K562 (cell line): ENCODE measurements around the gene POLR3K. TPM values are rescaled to one million over a fixed set of nuclear protein-coding genes. Genes with fewer than 3 reads are reported as not detected.

ENCODE experiments used
- ARID2 ChIP-seq: fragments of 450-650 bp; IDR thresholded peaks from 2 replicates; pipeline ENCODE4 v1.6.1; 2017; ENCODE audit warnings: antibody characterized with exemption, mild to moderate bottlenecking
- BHLHE40 ChIP-seq: IDR thresholded peaks from 2 replicates; pipeline ENCODE4 v1.6.1; 2011; ENCODE audit warnings: low read length, improper control_type of control experiment
- EHMT2 ChIP-seq: fragments of 450-650 bp; IDR thresholded peaks from 2 replicates; pipeline ENCODE4 v1.6.1; 2018; ENCODE audit warnings: antibody characterized with exemption
- HIVEP1 ChIP-seq: fragments of 250-450 bp; sonication (Bioruptor Pico); IDR thresholded peaks from 2 replicates; pipeline ENCODE4 v1.4.0; 2020; ENCODE audit warnings: mild to moderate bottlenecking
- IRF9 ChIP-seq: fragments of 450-650 bp; IDR thresholded peaks from 2 replicates; pipeline ENCODE4 v1.6.1; 2016; ENCODE audit warnings: missing biosample characterization, missing genetic modification characterization
- JUNB ChIP-seq: fragments of 450-650 bp; formaldehyde crosslinking; conservative IDR thresholded peaks from 2 replicates; pipeline ENCODE4 v1.4.0; 2020; ENCODE audit warnings: mild to moderate bottlenecking
- KDM1A ChIP-seq, 2 experiments: fragments of 450-650 bp; IDR thresholded peaks; 2 replicates each; pipeline ENCODE4 v1.6.1; 2016; ENCODE audit warnings: mild to moderate bottlenecking in 2 of 2
- KLF16 ChIP-seq: IDR thresholded peaks from 2 replicates; pipeline ENCODE4 v1.6.1; 2016; ENCODE audit warnings: antibody characterized with exemption
- MAX ChIP-seq: sonication (generic); formaldehyde crosslinking; IDR thresholded peaks from 2 replicates; pipeline ENCODE4 v1.9.0; 2022; ENCODE audit warnings: mild to moderate bottlenecking, missing genetic modification reagents
- REST ChIP-seq, 2 experiments: fragments of 450-650 bp; formaldehyde crosslinking in 1 of 2; IDR thresholded peaks; 2 replicates each; pipeline versions ENCODE4 v1.4.0 to v1.6.1; 2014 to 2020; ENCODE audit warnings: mild to moderate bottlenecking in 2 of 2, borderline replicate concordance in 1 of 2, low read depth in 1 of 2
- SAFB2 ChIP-seq: fragments of 200-400 bp; formaldehyde crosslinking; IDR thresholded peaks from 2 replicates; pipeline ENCODE4 v1.6.1; 2018; ENCODE audit warnings: borderline replicate concordance, low read length, low read depth, moderate library complexity; ENCODE audit not compliant: severe bottlenecking
- SMAD1 ChIP-seq: fragments of 150-350 bp; IDR thresholded peaks from 2 replicates; pipeline ENCODE4 v1.6.1; 2014; ENCODE audit warnings: low read length, low read depth; ENCODE audit not compliant: partially characterized antibody
- VEZF1 ChIP-seq: fragments of 200-800 bp; sonication (Bioruptor generic); IDR thresholded peaks from 2 replicates; pipeline ENCODE4 v1.6.1; 2017; ENCODE audit warnings: missing genetic modification characterization, missing compliant biosample characterization
- ZBTB8A ChIP-seq: fragments of 450-650 bp; IDR thresholded peaks from 2 replicates; pipeline ENCODE4 v1.6.1; 2018; ENCODE audit warnings: mild to moderate bottlenecking, moderate library complexity; ENCODE audit not compliant: partially characterized antibody
- ZNF583 ChIP-seq: fragments of 250-450 bp; sonication (Bioruptor Pico); IDR thresholded peaks from 2 replicates; pipeline ENCODE4 v1.4.0; 2020
- polyA plus RNA-seq, 8 experiments: library from polyadenylated mRNA; depleted of rRNA in 4 of 8; stranded (reverse) in 5 of 8; unstranded in 3 of 8; fragments of >200 nt; fragmentation: Nextera tagmentation in 2 of 8; fragmentation: Illumina TruSeq in 1 of 8; extraction: Ambion mirVana in 2 of 8; extraction: Trizol in 1 of 8; gene quantifications; 2 replicates each; pipeline versions ENCODE4 v1.2.1 to v1.2.3, GENCODE V29; 2011 to 2014; ENCODE audit warnings: inconsistent platforms in 1 of 8, missing spikeins in 1 of 8
- total RNA-seq, 7 experiments: library from RNA; depleted of rRNA in 6 of 7; stranded (reverse); fragments of >200 nt in 6 of 7; fragmentation: Illumina TruSeq in 2 of 7; extraction: Trizol in 2 of 7; gene quantifications; 2 replicates each; pipeline versions ENCODE4 v1.2.1 to v1.2.3, GENCODE V29; 2011 to 2021; ENCODE audit warnings: low replicate concordance in 1 of 7

Gene POLR3K
- total and polyA plus RNA-seq, 9 of the 15 experiments (the other 6 are each of a cell fraction or from before 2014, with no cell fraction given) = 42.1 to 315 (median 86.7) TPM

DNA sequence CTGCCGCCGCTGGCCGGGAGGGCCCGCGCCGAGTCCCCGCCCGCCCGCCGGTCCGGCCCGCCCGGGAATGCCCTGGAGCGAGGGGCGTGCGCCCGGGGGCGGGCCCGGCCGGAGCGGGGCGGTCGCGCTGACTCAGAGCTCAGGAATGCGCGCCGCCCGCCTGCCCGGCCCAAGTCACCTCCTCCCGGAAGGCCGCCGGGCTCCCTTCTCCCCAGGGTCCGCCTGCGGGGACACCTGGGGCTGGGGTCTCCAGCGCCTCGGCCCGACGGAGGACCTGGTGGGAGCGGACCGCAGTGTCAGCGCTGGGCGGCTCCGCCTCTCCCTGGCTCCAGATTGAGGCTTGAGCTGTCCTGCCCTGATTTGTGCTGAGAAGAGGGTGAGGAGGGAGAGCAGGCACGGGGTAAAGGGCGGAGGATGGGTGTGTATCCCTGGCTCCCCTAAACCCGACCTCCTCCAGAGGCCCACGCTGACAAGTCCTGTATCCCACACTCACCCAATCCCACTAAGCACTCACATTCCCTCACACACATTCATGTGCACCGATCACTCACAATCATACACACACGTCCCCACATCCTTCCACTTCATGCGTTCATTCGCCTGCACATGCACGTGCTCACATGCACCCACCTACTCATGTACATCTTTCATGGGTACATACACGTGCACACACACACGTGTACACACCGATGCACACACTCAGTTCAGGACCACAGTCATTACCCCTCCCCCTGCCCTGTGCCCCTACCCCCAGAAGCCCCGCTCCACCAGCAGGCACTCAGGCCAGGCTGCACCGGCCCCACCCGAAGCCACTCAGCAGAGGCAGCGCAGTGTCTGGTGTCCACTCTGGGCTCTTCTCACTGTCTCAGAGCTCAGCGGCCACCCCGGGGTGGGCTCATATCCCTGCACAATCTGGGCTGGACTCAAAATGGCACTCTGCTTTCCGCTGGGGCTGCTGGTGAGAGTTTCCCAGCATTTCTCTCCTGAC lies 19.4 kb upstream of the POLR3K start, which contains the start of gene RHBDF1 (continued):
- TF ChIP-seq SMAD1 = no peak
- peak; percentile 35; the same call in 1 of the 2 replicates for TF ChIP-seq BHLHE40
- TF ChIP-seq EHMT2 = no peak
- TF ChIP-seq ARID2 = peak; percentile 62; the same call in 1 of the 2 replicates
- TF ChIP-seq VEZF1 (CRISPR knock-in tag) = peak; percentile 40; the same call in 1 of the 2 replicates
- TF ChIP-seq IRF9 (tag) = no peak
- TF ChIP-seq REST (IDR thresholded peaks at IDR 0.05; ENCODE audit: borderline replicate concordance) = peak; percentile 79
- no peak for TF ChIP-seq REST (CRISPR knock-in tag; IDR thresholded peaks at IDR 0.05; ENCODE audit: low read depth)
- no peak for TF ChIP-seq KLF16
- no peak for TF ChIP-seq ZBTB8A
- 0 out of 2 replicates have a peak, but pooled peaks have one; percentile 42 for TF ChIP-seq ZNF583 (CRISPR knock-in tag)
- no peak for TF ChIP-seq SAFB2
- TF ChIP-seq KDM1A (IDR thresholded peaks at IDR 0.05) = peak in 1 of 2 experiments; percentile 96; a peak in 2 of 4 replicates
- TF ChIP-seq MAX (CRISPR knock-in tag) = peak; percentile 55; the same call in 1 of the 2 replicates
- 0 out of 2 replicates have a peak, but pooled peaks have one; percentile 37 for TF ChIP-seq HIVEP1 (CRISPR knock-in tag)
- peak; percentile 76 for TF ChIP-seq JUNB
